Neural progenitor cell (in vitro differentiated cells): ENCODE data around the gene PRR7. TPM values are rescaled to one million over a fixed set of nuclear protein-coding genes. Genes with fewer than 3 reads are reported as not detected.

Source experiments
- DNase-seq: peaks from one replicate; pipeline ENCODE4 v3.0.0-alpha.2; 2016; ENCODE audit warnings: low spot score
- H2AFZ ChIP-seq: fragments of 200-600 bp; sonication (generic); replicated peaks from 2 replicates; pipeline ENCODE4 v1.6.1; 2016; ENCODE audit warnings: antibody characterized with exemption
- H3F3A ChIP-seq: fragments of 200-600 bp; sonication (generic); 2 replicates; pipeline ENCODE4 v1.6.1; 2016; ENCODE audit warnings: antibody characterized with exemption, low read depth
- H3K27ac ChIP-seq: fragments of 200-600 bp; sonication (generic); 2 replicates; pipeline ENCODE4 v1.5.1; 2016; ENCODE audit warnings: mild to moderate bottlenecking
- H3K27me3 ChIP-seq: fragments of 200-600 bp; sonication (generic); 2 replicates; pipeline ENCODE4 v1.6.1; 2016; ENCODE audit warnings: mild to moderate bottlenecking, moderate library complexity
- H3K36me3 ChIP-seq: fragments of 200-600 bp; sonication (generic); 2 replicates; pipeline ENCODE4 v1.5.1; 2016
- H3K4me1 ChIP-seq: fragments of 200-600 bp; sonication (generic); 2 replicates; pipeline ENCODE4 v1.6.1; 2016; ENCODE audit warnings: mixed run types
- H3K4me2 ChIP-seq: fragments of 200-600 bp; sonication (generic); 2 replicates; pipeline ENCODE4 v1.6.1; 2016
- H3K4me3 ChIP-seq: fragments of 200-600 bp; sonication (generic); 2 replicates; pipeline ENCODE4 v1.5.1; 2016
- H3K79me2 ChIP-seq: fragments of 200-600 bp; sonication (generic); 2 replicates; pipeline ENCODE4 v1.6.1; 2016; ENCODE audit warnings: low read depth
- H3K9ac ChIP-seq: fragments of 200-600 bp; sonication (generic); 2 replicates; pipeline ENCODE4 v1.6.1; 2016
- H3K9me3 ChIP-seq: fragments of 200-600 bp; sonication (generic); 2 replicates; pipeline ENCODE4 v1.5.1; 2016; ENCODE audit warnings: low read depth
- H4K20me1 ChIP-seq: fragments of 200-600 bp; sonication (generic); 2 replicates; pipeline ENCODE4 v1.6.1; 2016; ENCODE audit warnings: low read depth
- H3K27ac Mint-ChIP-seq: 3 replicates; pipeline ENCODE4 v1.8.0; 2021; ENCODE audit warnings: mixed read lengths
- H3K27me3 Mint-ChIP-seq: 2 replicates; pipeline ENCODE4 v1.8.0; 2022; ENCODE audit warnings: low read depth, mild to moderate bottlenecking, inconsistent platforms, moderate library complexity, mixed read lengths; ENCODE audit not compliant: insufficient read depth
- H3K36me3 Mint-ChIP-seq: 3 replicates; pipeline ENCODE4 v1.8.0; 2021; ENCODE audit warnings: mixed read lengths
- H3K4me1 Mint-ChIP-seq: 3 replicates; pipeline ENCODE4 v1.8.0; 2021; ENCODE audit warnings: mixed read lengths
- H3K4me3 Mint-ChIP-seq: 3 replicates; pipeline ENCODE4 v1.8.0; 2021; ENCODE audit warnings: mild to moderate bottlenecking, moderate library complexity, mixed read lengths
- H3K9me3 Mint-ChIP-seq: 3 replicates; pipeline ENCODE4 v1.8.0; 2020; ENCODE audit warnings: mixed read lengths
- EZH2 ChIP-seq: fragments of 200-600 bp; sonication (generic); IDR thresholded peaks from 2 replicates; pipeline ENCODE4 v1.6.1; 2017; ENCODE audit warnings: antibody characterized with exemption, mild to moderate bottlenecking, moderate library complexity
- EZH2phosphoT487 ChIP-seq: fragments of 200-600 bp; sonication (generic); IDR thresholded peaks from 2 replicates; pipeline ENCODE4 v1.6.1; 2017; ENCODE audit warnings: antibody characterized with exemption
- total RNA-seq: library from RNA; depleted of rRNA; stranded (reverse); fragments of >200 nt; gene quantifications from 2 replicates; pipeline ENCODE4 v1.2.3, GENCODE V29; 2015; ENCODE audit warnings: low replicate concordance
- TF ChIP-seq, protein P1 (sequence below): fragments of 200-600 bp; sonication (generic); IDR thresholded peaks from 2 replicates; pipeline ENCODE4 v1.5.1; 2017; ENCODE audit warnings: antibody characterized with exemption, mild to moderate bottlenecking

PRR7 gene
- total RNA-seq, 1 donor from 2014 or later, result 4.5 TPM

- peaks cover 56% of the 10 kb centered on the region for H3K4me1 Mint-ChIP-seq
- peaks cover 21% of the 10 kb centered on the region for H3K27me3 ChIP-seq
- peaks cover 20% of the 10 kb centered on the region for H3K27me3 Mint-ChIP-seq
- peaks cover 38% of the 10 kb centered on the region for H4K20me1 ChIP-seq
- H3K4me2 ChIP-seq, result peak overlapping the region; percentile 85
- peak overlapping the region; percentile 81 for H3K27ac ChIP-seq
- H3K4me3 ChIP-seq, result peak overlapping the region; percentile 57
- H2AFZ ChIP-seq, result no peak overlapping the region
- no peaks in the 10 kb centered on the region for H3K9me3 Mint-ChIP-seq
- peak overlapping the region; percentile 99 for H3K27ac Mint-ChIP-seq
- H3K36me3 ChIP-seq, result no peaks in the 10 kb centered on the region
- H3K9me3 ChIP-seq, result no peaks in the 10 kb centered on the region
- H3K79me2 ChIP-seq, result peaks cover 31% of the 10 kb centered on the region
- peaks cover 12% of the 10 kb centered on the region for H3K36me3 Mint-ChIP-seq
- peak; percentile 58 for DNase-seq
- H3K4me3 Mint-ChIP-seq, result peak overlapping the region; percentile 88
- H3K9ac ChIP-seq, result peak overlapping the region; percentile 24
- H3K4me1 ChIP-seq, result peaks cover 35% of the 10 kb centered on the region
- no peak for TF ChIP-seq EZH2phosphoT487
- TF ChIP-seq EZH2, result no peak
- TF ChIP-seq, protein P1, sequence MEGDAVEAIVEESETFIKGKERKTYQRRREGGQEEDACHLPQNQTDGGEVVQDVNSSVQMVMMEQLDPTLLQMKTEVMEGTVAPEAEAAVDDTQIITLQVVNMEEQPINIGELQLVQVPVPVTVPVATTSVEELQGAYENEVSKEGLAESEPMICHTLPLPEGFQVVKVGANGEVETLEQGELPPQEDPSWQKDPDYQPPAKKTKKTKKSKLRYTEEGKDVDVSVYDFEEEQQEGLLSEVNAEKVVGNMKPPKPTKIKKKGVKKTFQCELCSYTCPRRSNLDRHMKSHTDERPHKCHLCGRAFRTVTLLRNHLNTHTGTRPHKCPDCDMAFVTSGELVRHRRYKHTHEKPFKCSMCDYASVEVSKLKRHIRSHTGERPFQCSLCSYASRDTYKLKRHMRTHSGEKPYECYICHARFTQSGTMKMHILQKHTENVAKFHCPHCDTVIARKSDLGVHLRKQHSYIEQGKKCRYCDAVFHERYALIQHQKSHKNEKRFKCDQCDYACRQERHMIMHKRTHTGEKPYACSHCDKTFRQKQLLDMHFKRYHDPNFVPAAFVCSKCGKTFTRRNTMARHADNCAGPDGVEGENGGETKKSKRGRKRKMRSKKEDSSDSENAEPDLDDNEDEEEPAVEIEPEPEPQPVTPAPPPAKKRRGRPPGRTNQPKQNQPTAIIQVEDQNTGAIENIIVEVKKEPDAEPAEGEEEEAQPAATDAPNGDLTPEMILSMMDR, result peak; percentile 40
- H3F3A ChIP-seq, result peaks cover 46% of the 10 kb centered on the region
These were observed 49.6 kb downstream of the PRR7 start for GRCh38 chr5:177496070-177496726.

DNA sequence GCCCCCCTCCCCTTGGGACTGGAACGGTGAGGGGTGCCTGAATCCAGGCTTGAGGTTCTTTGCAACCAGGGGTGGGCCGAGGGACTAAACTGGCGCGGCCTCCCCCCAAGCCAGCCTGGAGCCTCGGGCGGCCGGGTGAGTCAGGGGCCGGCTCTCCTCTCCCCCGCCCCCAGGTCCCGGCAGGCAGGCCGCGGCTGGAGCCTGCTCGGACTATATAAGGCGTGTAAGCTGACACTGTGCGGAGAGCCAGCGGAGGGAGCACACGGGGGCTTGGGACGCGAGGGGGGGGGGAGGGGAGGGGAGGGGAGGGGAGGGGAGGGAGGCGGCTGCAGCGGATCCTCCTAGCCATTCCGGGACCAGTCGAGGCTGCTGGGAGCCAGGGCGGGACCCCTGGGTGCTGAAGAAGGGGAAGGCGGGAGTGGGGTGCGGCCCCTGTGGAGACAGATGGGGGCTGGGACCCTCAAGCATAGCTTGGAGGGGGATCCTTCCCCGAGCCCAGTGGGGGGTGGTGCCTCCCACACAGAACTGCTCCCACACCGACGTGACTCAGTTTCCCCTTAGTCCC lies 50.2 kb downstream of the PRR7 start:
- H3K79me2 ChIP-seq, result peaks cover 31% of the 10 kb centered on the region
- peaks cover 11% of the 10 kb centered on the region for H3K36me3 Mint-ChIP-seq
- no peaks in the 10 kb centered on the region for H3K9me3 Mint-ChIP-seq
- peak overlapping the region; percentile 24 for H3K9ac ChIP-seq
- H2AFZ ChIP-seq, result no peak overlapping the region
- H3K27ac ChIP-seq, result peak overlapping the region; percentile 81
- peaks cover 21% of the 10 kb centered on the region for H3K27me3 ChIP-seq
- H3K4me1 Mint-ChIP-seq, result peaks cover 59% of the 10 kb centered on the region
- peak overlapping the region; percentile 57 for H3K4me3 ChIP-seq
- peaks cover 45% of the 10 kb centered on the region for H3F3A ChIP-seq
- H3K9me3 ChIP-seq, result no peaks in the 10 kb centered on the region
- peaks cover 36% of the 10 kb centered on the region for H3K4me1 ChIP-seq
- H3K27ac Mint-ChIP-seq, result peak overlapping the region; percentile 99
- H3K36me3 ChIP-seq, result no peaks in the 10 kb centered on the region
- peaks cover 34% of the 10 kb centered on the region for H4K20me1 ChIP-seq
- peak overlapping the region; percentile 85 for H3K4me2 ChIP-seq
- H3K27me3 Mint-ChIP-seq, result peaks cover 20% of the 10 kb centered on the region
- H3K4me3 Mint-ChIP-seq, result peak overlapping the region; percentile 88
- no peak for TF ChIP-seq EZH2phosphoT487
- TF ChIP-seq EZH2, result no peak
- TF ChIP-seq, protein P1, result no peak
- DNase-seq, result peak; percentile 97

DNA sequence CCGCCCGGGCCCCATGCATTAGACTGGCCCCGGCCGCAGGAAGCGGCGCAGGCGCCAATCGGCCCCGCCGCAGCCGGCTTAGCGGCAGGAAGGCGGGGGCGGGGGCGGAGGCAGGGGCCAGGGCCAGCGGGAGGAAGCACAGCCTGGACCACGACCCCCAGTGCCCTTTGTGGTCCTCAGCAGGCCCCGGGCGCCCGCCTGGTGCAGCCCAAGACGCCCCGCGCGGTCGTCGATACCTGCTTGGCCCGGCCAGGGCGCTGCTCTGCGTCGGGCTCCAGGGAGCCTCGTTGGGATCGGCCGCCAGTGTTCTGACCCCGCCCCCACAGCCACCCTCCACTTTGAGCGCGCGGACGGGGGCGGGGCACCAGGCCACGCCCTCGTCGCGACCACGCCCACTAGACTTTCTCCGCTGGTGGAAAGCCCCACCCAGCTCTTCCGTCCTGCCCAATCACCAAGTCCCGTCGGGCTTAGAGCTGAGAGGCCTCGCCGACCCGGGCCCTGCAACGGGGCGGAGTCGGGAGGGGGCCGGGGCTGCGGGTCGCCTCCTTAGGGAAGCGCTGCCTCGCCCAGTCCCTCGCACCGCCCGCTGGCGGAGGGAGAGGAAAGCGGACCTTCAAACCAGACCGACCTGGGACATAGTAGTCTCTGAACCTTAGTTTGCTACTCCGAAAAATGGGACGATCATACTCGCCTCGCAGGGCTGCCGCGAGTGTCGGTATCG lies 50.8 kb downstream of the PRR7 start, which contains the start of gene PDLIM7:
Gene PDLIM7, minus strand, starts transcription at position 313 of the 721 bp plus-strand sequence. CDS start 1,092 bp downstream, outside the sequence.
- Histone ChIP-seq H3K27me3 (peaks cover 21% of the 10 kb centered on the region), H3K27ac (peak within 1 kb of the TSS; percentile 81), H4K20me1 (peaks cover 28% of the 10 kb centered on the region), H2AFZ (no peak within 1 kb of the TSS), H3K79me2 (peaks cover 31% of the 10 kb centered on the region), H3K4me1 (peaks cover 36% of the 10 kb centered on the region), H3K36me3 (no peaks in the 10 kb centered on the region), H3K9ac (peak within 1 kb of the TSS; percentile 24), H3F3A (peaks cover 45% of the 10 kb centered on the region), H3K4me2 (peak within 1 kb of the TSS; percentile 85), H3K4me3 (peak within 1 kb of the TSS; percentile 57), H3K9me3 (no peaks in the 10 kb centered on the region)
- peak within 1 kb of the TSS; percentile 99 for H3K27ac Mint-ChIP-seq
- H3K4me3 Mint-ChIP-seq, result peak within 1 kb of the TSS; percentile 88
- peak; percentile 98 for DNase-seq
- TF ChIP-seq, protein P1, result peak; percentile 6
- TF ChIP-seq EZH2phosphoT487, result no peak
- peaks cover 65% of the 10 kb centered on the region for H3K4me1 Mint-ChIP-seq
- peaks cover 20% of the 10 kb centered on the region for H3K27me3 Mint-ChIP-seq
- H3K9me3 Mint-ChIP-seq, result no peaks in the 10 kb centered on the region
- peaks cover 11% of the 10 kb centered on the region for H3K36me3 Mint-ChIP-seq
